Measurements from ENCODE around the gene SYCP2.

The SYCP2 gene

GRCh38 chr20:59820204-59821041, 113.0 kb downstream of the SYCP2 start:
- no peak for DNase-seq

DNA sequence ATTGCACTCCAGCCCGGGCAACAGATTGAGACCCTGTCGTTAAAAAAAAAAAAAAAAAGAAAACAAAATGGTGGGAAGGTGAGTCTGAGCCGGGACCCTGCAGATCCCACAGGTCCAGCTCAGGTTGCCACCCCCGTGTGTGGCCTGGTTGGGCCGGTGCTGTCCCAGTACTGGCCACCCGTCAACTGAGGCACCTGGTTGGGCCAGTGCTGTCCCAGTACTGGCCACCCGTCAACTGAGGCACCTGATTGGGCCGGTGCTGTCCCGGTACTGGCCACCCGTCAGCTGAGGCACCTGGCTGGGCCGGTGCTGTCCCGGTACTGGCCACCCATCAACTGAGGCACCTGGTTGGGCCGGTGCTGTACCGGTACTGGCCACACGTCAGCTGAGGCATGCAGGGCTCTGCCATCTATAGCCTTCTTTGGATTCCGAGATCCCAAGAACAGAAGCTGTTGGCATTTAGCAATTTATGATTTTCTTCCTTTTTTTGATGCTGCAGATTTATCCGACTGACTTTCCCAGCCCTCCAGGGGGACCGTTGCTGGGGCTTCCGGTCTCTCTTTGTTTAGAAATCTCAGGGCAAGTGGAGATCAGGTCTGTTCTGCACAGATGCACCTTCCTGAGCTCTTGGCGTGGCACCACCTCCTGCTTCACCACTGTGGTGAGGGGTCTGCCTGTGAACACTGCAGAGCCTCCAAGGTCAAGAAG, 113.8 kb downstream of the SYCP2 start:
- no peak for DNase-seq

DNA sequence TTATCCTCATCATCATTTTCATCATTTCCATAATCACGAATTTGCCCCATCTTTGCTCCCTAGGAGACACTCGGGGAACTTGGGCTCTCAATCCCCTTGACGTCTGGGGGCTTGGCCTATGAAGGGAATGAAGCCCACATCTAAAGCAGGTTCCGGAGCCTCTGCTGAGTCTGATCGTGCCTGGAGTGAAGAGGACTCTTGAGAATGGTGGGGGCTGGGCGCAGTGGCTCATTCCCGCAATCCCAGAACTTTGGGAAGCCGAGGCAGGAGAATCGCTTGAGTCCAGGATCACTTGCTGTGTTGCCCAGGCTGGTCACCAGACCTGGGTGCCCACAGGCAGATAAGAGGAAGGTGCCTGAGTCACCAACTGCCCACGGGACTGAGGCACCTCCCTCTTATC, 114.5 kb downstream of the SYCP2 start:
- no peak for DNase-seq

GRCh38 chr20:59817846-59818615, 115.4 kb downstream of the SYCP2 start:
- DNase-seq = no peak

GRCh38 chr20:59817406-59817805, 116.0 kb downstream of the SYCP2 start:
- DNase-seq = no peak

GRCh38 chr20:59816146-59816738, 117.2 kb downstream of the SYCP2 start:
- no peak for DNase-seq

GRCh38 chr20:59814840-59815340, 118.5 kb downstream of the SYCP2 start:
- DNase-seq = no peak

DNA sequence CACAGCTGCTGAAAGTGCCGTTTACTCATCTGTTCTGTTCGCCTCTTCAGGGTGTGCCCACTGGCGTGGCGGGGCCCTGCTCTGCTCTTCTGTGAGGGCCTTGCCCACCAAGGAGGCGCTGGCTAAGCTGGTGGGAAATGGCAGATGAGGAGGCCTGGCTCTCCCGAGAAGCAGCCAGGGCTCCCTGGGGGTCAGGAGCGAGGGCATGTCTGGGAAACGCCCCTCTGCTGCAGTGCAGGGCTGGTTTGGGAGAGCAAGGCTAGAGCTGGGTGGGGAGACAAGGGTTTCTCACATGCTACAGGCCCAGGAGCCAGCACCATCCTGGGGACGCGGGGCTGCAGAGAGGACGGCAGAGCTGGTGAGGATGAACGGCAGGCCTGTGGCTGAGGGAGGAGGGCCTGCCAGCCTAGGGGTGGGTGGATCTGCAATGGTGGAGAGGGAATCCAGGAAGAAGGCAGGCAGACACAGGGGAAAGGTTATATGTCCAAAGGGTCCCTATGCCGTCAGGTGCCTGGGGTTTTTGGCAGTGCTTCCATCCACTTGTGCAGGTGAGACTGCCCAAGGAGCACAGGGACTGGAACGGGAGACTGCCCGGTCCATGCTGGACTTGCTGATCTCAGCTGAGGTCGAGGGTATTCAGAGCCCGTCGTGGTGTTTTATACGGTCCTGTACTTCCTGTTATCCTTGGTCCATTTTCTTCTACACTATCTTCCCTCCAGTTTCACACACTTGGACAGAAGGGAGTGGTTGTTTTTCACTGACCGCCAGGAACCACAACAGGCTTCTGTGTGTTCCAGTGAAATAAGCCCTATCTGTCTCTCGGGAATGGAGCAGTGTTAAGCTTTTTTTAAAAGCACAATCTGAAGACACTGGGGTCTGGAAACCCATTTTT, 119.2 kb downstream of the SYCP2 start:
- no peak for DNase-seq
